HG02938 (cell line): ENCODE measurements around the gene PANK3.
"Not testable (repeated sequence)": the region's sequence is repeated elsewhere in the genome, so short reads cannot be mapped to it uniquely, and the experiment has no call there.

Source experiments
- ATAC-seq: cut with Tn5 transposase; IDR thresholded peaks from one replicate; pipeline ENCODE4 v1.9.1; 2021; ENCODE audit warnings: mild to moderate bottlenecking, moderate library complexity; ENCODE audit not compliant: unreplicated experiment

PANK3 gene

DNA sequence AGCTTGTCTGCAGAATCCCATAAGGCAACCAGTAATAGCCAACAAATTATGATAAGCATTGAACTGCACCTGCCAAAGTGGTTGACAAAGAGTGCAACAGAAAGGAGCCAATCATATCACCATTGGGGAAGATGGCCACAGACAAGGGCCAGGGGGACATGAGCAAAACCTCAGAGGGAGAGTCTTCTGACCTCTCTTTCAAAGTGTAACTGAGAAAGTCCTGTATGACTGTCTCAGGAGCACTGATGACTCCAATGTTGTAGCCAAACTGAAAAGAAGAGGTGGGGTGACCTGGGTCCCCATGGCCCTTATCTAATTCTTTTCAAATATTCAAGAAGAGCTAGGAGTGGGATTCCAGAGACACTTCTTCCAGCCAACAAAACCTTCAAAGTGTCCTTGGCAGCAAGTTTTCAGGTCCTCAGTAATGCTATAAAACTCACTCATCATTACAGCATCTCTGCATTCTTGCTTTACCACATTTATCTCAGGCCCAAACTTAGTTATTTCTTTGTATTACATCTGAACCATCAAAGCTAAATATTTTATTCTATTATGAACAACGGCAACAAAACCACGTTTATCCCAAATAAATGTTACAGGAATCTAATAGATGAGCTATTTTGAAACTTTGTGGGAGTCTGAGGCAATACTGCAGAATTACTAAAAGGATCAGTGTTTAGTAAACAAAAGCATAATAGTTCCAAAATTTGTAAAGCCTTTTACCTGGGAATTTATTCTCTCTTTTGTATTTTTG is 25.6 kb downstream of the PANK3 start:
- no peak for ATAC-seq

DNA sequence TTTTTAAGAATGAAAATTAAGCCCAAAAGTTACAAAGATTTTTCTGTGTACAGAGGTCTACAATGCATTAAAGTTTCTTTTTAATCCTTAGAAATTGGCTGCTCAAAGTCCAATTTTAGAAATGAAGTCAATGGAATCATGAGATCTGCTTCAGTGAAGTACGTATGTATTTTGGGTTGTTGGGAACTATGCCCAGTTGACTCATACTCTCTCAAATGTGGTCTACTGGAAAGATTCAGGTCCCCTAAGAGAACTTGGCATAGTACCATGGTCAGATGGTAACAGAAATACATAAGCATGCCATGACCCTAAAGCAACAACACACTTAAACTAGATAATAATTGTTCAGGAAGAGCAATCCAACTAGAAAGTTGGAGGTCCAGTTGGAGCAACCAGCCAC is 27.0 kb downstream of the PANK3 start:
- no peak for ATAC-seq

DNA sequence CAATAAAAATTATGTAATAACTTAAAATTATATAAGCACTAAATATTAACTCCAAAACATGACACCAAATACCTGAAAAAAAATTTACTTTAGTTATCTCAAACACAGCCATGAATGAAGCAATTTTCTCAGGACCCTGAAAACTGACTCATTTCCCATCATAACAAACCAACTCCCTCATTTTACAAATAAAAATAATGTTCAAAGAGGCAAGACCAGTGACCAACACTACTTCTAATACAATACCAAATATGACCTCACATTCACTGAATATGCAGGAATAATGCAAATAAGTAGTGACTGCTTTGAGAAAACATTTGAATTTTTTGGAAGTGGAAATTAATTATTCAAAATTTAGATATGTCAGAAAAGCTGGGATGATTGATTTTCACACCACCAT is 28.5 kb downstream of the PANK3 start:
- ATAC-seq: no peak

DNA sequence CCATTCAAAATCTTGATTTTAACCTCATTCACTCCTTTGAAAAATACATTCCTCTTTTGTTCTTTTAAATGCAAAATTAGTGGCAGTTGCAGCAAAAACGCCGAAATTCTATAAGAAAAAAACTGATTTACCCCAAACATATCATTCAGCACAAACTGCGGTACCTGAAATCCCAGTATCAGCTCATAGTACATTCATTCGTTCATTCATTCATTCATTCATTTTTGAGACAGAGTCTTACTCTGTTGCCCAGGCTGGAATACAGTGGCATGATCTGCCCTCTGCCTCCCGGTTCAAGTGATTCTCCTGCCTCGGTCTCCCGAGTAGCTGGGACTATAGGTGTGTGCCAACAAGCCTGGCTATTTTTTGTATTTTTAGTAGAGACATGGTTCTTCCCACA is 29.6 kb downstream of the PANK3 start:
- ATAC-seq: no peak

DNA sequence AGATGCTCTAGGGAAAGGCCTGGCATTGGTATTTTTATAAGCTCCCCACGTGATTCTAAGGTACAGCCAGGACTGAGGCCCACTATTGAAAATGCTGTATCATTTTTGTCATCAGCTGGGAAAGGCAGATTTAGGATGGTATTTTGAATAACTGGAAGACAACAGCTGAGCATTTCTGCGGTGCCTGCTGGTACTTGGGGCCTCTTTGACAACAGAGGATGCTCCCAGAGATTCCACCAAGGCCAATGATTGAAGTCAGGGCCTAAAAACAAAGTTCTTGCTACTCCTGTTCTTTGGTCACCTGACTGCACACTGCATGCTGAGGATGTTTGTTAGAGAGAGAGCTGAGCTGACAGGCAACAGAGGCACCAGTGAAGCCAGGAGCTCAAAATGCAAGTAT is 42.0 kb downstream of the PANK3 start:
- no peak for ATAC-seq

DNA sequence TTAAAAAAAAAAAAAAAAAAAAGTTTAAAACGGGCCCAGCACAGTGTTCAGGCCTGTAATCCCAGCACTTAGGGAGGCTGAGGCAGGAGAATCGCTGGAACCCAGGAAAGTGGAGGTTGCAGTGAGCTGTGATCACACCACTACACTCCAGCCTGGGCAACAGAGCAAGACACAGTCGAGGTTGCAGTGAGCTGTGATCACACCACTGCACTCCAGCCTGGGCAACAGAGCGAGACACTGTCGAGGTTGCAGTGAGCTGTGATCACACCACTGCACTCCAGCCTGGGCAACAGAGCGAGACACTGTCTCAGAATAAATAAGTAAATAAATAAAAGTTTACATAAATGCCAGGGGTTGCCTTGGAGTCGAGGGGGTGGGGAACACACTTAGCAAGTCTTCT is 44.8 kb downstream of the PANK3 start:
- ATAC-seq: not testable (repeated sequence)

DNA sequence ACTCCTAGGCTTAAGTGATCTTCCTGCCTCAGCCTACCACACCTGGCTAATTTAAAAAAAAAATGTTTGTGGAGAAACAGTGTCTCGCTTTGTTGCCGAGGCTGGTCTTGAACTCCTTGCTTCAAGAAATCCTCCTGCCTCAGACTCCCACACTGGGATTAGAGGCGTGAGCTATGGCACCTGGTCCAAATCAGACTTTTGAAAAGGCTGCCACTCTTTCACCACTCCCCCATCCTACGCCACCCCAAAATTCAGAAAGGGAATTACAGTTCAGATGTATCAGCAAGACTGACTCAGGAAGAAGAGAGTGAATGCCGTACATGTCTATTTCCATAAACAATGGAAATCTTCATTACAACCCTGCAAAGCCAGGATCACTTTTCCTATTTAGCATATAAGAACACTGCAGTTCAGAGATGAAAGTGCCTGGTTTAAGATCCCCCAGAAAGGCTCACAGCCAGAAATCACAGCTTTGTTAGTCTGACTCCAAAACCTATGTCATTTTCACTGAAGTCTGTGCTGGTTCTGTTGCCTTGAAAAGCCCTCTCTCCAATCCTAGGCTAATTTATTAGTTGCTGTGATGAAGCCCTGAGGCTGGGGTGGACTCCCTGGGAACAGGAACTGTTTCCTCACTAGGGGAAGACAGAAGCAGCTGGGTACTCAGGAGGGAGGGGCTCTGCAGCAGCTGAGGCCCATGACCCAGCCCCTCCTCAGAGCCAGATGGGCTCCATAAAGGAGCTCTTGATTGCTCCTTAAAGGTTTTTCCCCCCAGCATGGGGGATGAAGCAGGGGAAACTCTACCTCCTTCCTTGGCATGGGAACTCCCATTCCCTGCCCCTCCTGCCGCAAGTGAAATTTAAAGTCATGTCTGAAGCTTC is 46.9 kb downstream of the PANK3 start:
- ATAC-seq: no peak

DNA sequence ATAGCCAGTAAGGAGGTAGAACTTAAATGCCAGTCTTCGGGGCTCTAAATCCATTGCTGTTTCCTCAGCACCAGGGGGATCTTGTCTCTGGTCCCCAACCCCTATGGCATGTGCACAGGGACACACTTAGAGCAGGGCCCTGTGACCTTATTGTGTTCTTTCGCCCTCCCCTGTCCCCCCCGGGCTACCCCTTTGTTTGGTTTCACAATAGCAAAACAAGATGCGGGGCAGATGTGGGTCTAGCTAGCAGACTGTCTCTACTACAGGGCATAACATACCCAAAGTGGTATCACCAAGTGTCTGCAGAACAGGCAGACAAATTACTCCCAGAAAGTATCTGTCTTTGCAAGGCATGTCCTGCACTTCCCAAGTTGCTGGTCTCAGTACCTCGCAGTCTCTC is 48.0 kb downstream of the PANK3 start:
- no peak for ATAC-seq

DNA sequence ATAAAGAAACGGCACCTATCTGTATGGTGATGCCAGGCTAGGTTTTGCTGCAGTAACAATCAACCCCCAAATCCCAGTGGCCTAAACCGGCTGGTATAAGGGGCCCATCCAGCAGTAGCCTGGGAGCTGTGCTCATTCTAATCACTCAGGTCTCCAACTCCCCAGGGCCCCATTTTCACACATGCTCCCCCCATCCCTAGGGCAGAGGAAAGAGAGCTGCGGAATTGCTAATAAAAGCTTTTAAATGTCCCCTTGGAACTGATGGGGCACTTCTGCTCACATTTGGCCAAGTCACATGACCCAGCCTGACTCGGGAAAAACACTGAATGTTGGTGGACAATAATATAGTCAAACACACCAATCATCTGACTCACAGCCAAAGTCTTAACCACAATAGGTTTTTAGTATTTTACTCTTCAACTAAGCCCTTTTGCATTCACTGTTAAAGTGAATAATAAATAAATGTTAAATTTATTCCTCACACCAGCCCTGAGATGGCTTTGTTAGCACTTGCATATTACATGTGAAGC is 48.5 kb downstream of the PANK3 start:
- ATAC-seq: no peak

DNA sequence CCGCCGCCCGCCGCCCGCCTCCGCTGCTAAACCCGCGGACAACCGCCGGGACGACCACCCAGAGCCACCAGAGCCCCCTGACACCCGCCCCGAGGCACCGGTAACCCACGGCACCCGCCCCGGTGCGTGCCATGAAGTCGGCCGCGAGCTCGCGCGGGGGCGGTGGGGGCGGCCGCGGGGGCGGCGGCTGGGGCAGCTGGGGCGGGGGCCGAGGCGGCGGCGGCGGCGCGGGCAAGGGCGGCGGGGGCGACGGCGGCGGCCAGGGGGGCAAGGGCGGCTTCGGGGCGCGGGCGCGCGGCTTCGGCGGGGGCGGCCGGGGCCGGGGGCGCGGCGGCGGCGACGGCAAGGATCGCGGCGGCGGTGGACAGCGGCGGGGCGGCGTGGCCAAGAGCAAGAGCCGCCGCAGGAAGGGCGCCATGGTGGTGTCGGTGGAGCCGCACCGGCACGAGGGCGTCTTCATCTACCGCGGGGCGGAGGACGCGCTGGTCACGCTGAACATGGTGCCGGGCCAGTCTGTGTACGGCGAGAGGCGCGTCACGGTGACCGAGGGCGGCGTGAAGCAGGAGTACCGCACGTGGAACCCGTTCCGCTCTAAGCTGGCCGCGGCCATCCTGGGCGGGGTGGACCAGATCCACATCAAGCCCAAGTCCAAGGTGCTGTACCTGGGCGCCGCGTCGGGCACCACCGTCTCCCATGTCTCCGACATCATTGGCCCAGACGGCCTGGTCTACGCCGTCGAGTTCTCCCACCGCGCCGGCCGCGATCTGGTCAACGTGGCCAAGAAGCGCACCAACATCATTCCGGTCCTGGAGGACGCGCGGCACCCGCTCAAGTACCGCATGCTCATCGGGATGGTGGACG is 49.6 kb downstream of the PANK3 start:
- ATAC-seq: no peak

DNA sequence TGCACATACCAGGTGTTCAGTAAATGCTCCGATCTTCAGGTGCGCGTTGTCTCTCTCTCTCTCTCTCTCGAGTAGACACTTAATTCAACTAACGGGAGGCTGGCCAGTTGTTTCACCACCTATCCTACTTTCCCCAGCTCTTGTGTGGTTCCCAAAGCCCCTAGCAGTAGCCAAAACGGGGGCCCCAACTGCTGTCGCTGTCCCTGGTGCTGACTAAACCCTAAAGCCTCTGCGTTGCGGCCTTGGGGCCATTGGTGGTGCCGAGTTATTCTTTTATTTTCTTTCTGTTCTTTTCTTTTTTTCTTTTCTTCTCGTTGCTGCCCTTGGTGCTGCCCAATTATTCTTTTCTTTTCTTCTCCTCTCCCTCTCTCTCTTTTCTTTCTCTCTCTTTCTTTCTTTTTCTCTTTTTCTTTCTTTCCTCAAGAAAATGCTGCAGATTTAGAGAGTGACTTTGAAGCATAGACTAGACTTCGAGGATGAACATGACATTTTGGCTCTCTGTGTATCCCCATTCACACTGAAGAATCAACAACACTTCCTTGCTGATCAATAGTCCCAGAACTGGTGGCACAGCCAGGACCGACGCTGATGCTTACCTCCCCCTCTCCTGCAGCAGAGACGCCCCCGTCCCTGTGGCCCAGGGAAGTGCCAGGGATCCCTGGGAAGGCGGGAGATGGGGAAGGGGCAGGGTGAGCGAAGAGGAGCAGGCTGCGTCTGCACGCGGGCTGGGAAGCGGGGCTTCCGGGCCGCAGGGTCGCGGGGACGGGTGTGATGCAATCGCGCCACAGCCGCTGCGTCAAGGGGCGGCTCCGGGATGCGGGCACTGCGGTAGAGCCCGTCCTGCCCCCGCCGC is 50.4 kb downstream of the PANK3 start, which contains the start of gene FBLL1:
TSS of gene FBLL1 (plus strand) at position 785 of the 853 bp plus-strand sequence. CDS start 200 bp downstream, outside the sequence.
- ATAC-seq: no peak

DNA sequence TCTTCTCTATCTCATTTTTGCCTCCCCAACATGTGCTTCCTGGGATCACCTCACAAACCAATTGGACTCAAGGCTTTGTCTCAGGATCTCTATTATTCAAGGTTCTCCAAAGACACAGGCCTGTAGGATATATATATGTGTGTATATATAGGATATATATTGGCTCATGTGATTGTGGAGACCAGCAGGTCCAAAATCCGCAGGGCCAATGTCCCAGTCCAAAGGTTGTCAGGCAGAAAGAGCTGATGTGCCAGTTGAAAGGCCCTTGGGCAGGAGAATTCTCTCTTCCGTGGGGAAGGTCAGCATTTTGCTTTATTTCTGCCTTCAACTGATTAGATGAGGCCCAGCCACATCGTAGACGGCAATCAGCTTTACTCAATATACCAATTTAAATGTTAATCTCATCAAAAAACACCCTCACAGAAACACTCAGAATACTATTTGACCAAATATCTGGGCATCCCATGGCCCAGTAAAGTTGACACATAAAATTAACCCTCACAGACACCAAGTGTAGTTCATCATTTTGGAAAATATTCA is 51.3 kb downstream of the PANK3 start:
- no peak for ATAC-seq

DNA sequence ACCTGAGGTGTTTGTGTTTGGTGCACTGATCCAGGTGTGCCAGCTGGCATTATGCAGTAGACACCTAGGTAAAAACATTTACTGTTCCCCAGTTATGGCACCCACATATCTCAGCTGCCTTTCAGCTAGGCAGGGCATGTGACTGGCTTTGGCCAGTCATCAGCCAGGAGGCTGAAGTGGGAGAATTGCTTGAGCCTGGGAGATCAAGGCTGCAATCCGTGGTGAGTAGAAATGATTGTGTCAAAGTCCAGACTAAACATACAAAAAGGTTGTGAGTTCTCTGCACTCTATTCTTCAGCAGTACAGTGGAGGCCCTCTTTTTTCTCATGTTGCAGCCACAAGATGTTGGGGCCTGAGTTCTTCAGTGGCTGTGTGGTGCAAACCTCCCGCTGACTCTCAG is 53.3 kb downstream of the PANK3 start:
- ATAC-seq: no peak

DNA sequence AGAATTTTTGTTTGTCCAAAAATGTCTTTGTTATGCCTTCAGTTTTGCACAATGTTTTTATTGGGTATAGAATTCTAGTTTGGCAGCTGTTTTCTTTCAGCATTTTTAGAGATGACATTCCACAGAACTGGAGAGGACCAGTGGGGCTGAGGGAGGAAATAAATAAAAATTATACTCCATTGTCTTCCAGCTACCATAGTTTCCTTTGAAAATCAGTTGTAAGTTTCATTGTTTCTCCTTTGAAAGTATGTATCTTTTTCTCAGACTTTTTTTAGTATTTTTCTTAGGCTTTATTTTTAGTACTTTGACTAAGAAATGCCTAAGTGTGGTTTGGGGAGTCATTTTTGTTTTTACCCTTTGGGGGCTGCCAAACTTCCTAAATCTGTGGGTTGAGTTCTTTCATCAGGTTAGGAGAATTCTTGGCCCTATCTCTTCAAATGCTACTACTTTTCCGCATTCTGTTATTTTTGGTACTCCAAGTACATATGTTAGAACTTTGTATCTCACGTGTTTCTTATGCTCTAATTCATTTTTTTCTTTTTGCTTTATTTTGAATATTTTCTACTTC is 65.2 kb downstream of the PANK3 start:
- no peak for ATAC-seq

DNA sequence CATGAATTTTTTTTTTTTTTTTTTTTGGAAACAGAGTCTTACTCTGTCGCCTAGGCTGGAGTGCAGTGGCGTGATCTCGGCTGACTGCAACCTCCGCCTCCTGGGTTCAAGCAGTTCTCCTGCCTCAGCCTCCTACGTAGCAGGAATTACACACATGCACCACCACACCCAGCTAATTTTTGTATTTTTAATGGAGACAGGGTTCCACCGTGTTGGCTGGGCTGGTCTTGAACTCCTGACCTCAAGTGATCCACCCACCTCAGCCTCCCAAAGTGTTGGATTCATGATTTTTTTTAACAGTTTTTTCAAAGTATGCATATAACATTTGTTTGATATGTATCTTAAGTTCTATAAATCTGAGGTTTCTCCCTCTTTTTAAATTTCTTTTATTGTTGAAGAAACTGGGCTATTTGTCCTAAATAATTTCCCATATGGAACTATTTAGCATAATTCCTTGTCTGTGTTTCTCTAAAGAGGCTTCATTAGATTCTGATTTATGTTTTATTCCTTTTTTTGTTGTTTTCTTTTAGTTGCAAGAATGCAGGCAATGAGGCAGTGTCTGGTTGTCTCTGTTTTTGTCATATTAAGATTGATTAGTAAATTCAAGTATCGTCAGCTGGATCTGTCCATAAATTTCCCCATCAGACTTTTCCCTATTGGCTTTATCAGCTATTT is 76.5 kb downstream of the PANK3 start:
- no peak for ATAC-seq
